Colon (tissue), 2 donors: ENCODE results near the gene PASK.

ENCODE experiments used
- FAIRE-seq: peaks from 2 replicates; lab custom pipeline; 2012; peaks lifted over from hg19 to GRCh38; lab: Jason Lieb, UNC
- donor health status: control.
- donor health status: control.

PASK gene

GRCh38 chr2:241146286-241146685 is 3.0 kb downstream of the PASK start:
- no peak for FAIRE-seq

- FAIRE-seq: no peak
Measured at GRCh38 chr2:241142593-241142992, 6.7 kb downstream of the PASK start.

DNA sequence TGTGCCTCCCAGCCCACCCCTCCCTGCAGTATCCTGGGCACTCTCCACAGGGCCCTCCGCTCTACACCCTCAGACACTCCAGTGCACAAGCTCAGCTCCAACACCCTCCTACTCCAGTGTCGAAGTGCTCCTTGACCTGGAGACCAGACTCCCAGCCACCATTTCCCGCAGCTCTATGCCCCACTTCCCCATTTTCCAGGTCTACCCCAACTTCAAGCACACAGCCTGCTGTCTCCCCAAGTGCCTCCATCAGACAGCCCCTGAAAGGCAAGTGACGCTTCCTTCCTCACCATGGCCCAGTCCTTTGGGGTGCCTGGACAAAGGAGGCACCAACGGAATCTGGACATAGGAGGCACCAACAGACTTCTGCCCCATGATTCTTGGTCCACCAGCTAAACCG is 7.2 kb downstream of the PASK start:
- no peak for FAIRE-seq

DNA sequence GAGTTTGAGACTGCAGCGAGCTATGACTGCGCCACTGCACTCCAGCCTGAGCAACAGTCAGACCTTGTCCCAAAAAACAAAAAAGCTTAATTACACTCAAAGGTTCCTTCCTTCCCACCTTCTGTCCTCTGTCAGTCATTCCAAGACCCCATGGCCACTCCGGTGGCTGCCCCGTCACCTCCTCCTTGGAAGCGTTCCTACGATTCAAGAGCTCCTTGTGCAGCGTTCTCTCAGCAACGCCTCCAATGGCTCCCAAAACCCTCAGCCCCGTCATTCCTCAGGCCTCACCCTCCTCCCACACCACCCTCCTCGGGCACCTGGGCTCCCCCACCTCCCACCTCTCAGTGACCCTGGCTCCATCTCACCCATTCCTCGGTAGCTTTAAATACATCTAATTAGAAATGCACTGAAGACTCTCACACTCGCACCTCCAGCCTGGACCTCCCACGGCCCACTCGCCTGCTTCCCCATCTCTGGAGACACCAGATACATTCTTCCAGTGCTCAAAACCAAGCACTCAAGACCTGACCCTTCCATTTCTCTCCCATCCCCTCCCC is 8.0 kb downstream of the PASK start:
- FAIRE-seq: no peak

DNA sequence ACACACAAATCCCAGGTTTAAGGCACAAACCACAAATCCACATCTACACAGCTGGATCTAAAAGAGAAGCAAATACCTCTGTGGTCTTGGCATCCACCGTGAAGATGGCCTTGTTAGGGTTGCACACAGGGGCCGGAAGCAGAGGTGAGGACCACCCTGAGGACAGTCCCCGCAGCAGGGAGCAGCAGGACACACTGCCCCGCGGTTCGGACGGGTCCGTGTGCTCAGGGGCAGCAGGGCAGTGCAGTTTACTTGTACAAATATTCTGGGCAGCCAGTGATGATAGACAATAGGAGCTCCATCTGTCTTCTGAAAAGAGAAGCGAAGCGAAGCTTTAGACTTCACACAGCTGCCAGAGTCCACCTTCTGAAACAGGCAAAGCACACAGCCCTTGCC is 8.8 kb downstream of the PASK start:
- no peak for FAIRE-seq

DNA sequence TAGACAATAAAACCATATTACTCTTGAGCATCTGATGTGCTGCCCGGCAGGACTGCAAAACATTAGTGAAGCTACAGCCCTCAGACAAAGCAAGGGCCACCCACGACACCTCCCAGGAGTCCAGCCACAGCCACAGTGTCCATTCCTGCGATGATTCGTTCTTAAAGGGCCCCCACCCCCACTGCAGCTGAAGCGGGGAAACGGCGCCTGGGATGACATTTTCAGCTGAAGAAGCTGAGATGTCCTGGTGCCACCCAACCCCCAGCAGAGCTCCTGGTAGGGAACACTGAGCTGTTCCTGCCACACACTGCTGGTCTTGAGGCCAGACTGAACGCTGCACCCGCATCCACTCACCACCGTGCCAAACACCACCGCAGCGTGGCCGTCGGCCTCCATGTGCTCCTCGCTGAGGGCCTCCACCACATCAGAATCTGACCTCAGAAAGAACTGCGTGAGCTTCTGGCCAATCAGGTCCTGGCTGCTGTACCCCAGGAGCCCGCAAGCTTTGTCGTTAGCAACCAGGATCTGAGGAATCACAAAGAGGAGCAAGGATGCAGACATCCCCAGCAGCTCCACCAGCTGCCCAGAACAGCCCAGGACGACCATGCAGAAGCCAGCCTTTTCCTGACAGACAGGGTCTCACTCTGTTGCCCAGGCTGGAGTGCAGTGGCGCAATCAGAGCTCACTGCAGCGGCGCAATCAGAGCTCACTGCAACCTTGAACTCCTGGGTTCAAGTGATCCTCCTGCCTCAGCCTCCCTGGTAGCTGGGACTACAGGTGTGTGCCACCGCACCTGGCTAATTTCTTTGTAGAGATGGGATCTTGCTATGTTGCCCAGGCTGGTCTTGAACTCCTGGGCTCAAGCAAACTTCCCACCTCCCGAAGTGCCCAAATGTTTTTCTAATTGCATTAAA is 9.5 kb downstream of the PASK start:
- FAIRE-seq: no peak

- no peak for FAIRE-seq
Measured at GRCh38 chr2:241138471-241138870, 10.8 kb downstream of the PASK start.

DNA sequence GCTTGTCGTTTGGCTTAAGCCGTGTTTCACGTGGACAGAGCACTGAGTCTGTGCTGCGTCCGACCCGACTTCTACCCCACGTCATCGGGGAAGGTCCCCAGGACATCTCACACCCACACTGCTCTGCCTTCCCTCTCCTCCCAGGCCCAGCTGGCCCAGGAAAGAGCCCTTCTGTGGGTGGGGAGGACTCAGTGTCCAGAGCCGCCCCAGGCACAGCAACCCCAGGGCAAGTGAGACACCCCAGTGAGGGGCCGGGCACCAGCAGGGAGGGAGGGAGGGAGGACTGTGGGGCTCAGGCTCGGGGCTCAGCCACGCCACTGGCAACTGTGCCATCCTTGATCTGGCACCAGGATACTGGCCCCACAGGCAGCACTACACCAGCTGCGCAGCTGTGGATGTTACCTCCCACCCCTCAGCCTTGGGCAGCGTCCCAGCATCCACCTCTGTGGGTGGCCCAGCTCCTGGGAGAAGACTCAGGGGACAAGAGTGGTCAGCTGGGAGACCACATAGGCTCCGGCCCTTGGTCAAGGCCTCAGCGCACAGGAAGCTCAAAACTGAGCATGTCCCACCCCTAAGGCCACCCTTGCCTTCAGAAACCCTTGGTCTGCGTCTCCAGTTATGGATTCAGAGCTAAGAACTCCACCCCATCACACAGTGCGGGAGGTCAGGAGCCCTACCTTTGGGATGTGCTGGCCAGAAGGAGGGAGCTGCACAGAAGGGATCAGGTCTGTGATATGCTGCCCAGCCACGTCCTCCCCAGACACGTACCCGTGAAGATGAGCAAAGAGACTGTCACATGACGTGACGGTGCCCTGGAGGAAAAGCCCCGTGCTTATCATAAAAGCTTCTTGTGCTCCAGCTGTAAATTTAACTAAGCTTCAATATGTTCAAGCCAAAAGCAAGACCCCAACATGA is 11.7 kb downstream of the PASK start:
- no peak for FAIRE-seq

DNA sequence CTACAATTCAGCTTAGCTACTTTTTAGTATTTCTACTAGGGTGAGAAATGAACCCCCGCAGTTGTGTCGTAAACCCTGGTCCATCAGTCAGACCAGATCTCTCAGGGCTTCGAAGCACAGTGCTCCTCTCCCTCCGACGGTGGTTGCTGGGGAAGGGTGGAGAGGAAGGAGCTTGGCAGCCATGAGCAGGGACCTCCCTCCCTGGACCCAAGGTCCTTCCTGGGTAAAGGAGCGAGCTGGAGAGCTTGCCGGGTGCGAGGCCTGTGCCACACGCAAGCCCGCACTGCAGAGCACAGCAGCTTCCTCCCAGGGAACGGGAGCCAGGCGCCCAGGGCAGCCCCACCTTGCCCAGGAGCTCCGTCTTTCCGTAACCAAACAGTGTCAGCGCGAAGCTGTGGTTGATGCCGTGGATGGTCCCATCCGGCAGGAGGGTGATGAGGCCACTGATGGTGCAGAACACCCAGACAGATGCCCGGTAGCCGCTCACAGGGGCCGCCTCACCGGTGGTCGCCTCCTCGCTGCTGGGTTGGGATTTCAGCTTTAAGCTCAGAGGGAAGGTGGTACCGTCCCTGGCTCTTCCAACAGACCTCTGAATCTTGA is 12.5 kb downstream of the PASK start:
- no peak for FAIRE-seq

DNA sequence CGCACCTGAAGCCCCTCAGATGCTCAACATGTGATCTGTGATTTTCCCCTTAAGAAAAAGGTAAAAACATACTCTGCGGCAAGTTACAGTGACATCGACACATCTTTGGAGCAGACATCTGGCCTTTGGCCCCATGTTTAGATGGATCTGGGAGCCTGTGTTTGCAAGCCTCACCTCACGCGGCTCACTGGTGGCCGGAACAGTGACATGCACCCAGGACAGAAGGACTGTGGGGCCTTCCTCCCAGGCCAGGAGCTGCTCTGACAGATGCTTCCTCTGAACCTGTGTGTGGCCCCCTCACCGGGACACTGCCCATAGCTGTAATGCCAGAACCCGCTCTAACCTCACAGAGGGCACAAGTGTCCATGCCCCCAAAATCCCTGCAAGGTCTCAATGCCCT is 13.1 kb downstream of the PASK start:
- FAIRE-seq: no peak

DNA sequence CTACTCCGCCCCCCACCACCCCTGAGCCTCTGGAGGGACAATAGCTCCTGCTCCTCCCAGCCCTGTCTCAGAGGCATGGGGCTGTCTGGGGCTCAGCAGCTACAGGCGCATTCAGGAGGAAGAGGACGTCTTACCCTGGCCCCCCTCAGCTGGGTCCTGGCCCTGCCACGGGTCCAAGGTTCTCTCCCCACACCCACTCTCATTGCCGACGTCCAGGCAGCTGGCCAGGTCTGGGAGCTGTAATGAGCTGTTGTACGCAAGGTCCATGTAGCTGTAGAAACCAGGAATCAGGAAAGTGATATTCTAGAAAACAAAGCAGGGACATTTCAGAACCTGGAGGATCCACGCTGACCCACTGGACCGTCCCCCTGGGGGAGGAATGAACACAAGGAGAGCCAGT is 13.5 kb downstream of the PASK start:
- FAIRE-seq: no peak

DNA sequence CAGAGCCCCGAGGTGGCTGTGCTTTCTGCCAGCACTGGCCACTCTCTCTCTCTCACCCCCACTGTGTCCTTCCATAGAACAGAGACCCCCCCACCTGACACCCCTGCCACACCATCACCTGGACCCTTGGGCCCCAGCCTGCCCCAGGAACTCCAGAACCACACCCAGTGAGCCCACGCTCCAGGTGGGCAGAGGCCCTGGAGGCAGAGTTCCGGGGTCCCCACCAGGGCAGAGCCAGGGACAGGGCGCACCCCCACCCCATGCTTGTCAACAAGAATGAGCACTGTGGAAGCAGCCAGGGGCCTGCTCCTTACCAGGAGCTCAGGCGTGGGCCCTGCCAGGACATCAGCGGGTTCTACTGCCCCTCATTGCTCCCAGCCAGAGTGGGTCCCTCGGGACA is 14.6 kb downstream of the PASK start:
- no peak for FAIRE-seq

- no peak for FAIRE-seq
Measured at GRCh38 chr2:241133436-241133820, 15.8 kb downstream of the PASK start.

DNA sequence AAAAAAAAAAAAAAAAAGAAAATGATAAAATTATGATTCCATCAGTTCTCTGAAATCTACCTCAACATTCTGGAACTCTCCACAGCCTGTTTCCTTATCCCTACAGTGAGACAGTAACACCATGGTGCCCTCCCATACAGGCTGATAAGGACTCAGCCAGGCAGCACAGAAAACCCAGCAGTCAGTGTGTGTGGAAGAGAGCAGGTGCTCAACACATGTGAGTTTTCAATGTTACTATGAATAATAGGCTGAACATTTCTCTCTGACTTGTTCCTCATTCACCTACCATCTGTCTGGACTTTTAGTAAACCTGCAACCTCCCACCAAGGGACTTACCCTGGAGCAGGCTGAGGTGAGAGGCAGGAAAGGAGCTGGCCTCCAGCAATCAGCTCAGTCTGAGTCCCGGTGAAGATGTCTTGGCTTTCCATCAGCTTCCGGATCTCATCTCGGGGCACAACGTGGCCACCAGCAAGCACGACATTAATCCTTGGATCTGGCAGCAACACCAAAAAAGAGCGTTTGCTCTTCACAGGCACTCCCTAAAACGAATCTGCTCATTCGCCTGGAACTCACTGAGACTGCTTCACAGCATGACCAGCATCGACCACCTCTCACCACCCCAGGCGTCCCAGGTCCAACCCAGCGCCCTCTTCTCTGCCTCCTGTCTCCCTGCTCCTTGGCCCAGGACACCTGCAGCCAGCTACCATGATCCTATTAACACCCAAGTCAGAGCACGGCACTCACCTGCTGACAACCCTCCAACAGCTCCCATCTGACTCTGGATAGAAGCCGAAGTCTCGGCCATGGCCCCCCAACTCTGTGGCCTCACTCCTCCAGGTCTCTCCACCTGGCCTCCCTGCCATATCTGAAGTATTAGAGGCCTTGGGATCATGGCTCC is 16.5 kb downstream of the PASK start:
- FAIRE-seq: no peak

GRCh38 chr2:241131531-241131930 is 17.7 kb downstream of the PASK start:
- FAIRE-seq: no peak

GRCh38 chr2:241130316-241130715 is 19.0 kb downstream of the PASK start:
- no peak for FAIRE-seq

- no peak for FAIRE-seq
Measured at GRCh38 chr2:241129086-241129871, 20.0 kb downstream of the PASK start.

DNA sequence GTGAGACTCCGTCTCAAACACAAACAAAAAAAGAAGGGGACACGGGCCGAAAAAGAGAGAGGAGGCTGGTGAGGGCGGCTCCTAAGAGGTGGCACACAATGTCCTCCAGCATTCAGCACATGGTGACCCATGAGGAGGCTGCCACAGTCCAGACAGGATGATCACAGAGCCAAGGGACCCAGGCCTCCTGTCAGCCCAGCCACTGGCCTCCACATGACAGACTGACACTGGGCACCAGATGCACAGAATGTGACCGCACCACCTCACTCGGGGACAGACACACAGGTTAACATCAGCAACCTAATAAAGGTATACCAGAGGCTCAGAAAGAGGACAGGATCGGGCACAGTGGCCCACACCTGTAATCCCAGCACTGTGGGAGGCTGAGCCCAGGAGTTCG is 21.0 kb downstream of the PASK start:
- no peak for FAIRE-seq

DNA sequence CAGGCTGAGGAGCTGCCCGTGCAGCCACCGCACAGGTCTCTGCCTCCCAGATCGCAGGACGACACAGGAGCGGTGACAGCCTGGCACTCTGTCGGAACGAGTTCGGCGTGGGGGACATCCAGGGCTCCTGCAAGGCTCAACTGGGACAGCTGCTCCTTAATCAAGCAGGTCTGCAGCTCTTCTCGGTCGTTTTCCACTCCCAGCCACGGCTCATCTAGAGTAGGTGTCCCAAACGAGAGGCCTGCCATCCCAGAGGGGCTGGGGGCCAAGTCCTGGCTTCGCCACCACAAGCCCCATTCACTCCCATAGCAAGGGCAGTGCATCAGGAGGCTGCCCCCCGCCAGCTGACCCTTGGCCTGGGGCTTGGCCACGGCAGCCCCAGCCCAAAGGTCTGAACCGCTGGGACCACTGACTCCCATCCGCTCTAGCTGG is 22.5 kb downstream of the PASK start:
- no peak for FAIRE-seq

GRCh38 chr2:241126201-241126611 is 23.1 kb downstream of the PASK start:
- no peak for FAIRE-seq

DNA sequence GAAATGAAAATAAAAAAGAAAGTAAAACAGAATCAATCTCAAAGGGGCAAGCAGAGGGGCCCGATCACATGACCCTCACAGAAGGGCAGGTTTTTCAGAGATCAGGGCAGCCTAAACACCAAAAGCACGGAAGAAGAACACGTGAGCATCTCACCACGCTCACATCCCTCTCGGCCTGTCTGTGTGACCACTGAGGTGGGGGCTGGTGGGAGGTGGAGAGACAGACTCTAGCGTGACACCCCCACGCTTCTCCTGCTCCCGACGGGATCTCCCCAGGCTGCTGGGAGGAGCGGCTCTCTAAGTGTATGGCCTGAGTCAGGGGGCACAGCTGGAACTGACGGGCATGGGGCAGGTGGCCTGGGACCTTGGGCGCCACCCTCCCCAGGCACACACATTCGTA is 23.6 kb downstream of the PASK start:
- FAIRE-seq: no peak
